HG03575 (cell line): ENCODE data around the gene MYO1D.
A peak's percentile ranks its signal among the peaks of the same experiment; 100 is the strongest.

Experiments
- ATAC-seq: cut with Tn5 transposase; IDR thresholded peaks from one replicate; pipeline ENCODE4 v1.9.1; 2021; ENCODE audit not compliant: unreplicated experiment, insufficient number of reproducible peaks, low FRiP score; ENCODE audit errors: extremely low read depth

Gene MYO1D

GRCh38 chr17:32515677-32516383 is 361.1 kb downstream of the MYO1D start:
- no peak for ATAC-seq

DNA sequence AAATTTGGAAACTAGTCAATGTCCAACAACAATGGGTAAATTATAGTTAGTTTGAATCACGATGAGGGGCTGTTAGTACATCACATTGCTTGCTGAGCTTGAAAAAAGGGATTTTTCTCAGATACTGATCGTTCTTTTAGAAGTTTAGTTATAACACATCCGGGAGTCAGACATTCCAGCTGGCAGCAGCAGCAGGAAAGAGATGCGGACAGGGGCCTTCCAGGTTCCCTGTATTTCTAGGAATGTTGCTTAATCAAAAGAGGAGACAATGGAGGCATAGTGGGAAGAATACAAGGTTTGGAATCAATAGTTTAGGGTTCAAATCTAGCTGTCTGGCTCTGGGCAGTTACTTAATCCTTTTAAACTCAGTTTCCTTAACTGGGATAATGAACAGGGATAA is 362.3 kb downstream of the MYO1D start:
- ATAC-seq: no peak

GRCh38 chr17:32513579-32513978 is 363.3 kb downstream of the MYO1D start:
- no peak for ATAC-seq

- ATAC-seq: no peak
Observed at GRCh38 chr17:32512328-32512727, 364.6 kb downstream of the MYO1D start.

- no peak for ATAC-seq
Observed at GRCh38 chr17:32510466-32510865, 366.5 kb downstream of the MYO1D start.

DNA sequence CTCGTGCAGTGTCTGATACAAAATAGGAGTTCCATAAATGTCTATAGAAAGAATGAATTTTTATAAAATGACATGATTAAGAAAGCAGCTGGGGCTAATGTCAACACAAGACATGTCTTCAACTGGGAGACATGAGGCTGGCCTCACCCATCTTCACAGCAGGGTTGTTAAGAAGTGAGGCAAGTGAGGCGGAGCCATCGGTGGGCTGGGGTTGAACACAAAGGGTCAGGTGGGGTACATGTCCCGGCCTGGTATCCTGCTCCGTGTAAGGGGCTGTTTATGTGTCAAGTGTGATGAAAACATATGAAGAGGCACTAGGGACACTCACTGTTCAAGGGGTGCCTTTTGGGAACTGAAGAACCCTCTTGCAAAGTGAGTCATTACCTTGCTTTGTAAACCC is 368.0 kb downstream of the MYO1D start:
- ATAC-seq: no peak

- ATAC-seq: no peak
Observed at GRCh38 chr17:32504166-32504990, 372.5 kb downstream of the MYO1D start.

GRCh38 chr17:32503251-32504165 is 373.4 kb downstream of the MYO1D start:
- ATAC-seq: peak; percentile 71

DNA sequence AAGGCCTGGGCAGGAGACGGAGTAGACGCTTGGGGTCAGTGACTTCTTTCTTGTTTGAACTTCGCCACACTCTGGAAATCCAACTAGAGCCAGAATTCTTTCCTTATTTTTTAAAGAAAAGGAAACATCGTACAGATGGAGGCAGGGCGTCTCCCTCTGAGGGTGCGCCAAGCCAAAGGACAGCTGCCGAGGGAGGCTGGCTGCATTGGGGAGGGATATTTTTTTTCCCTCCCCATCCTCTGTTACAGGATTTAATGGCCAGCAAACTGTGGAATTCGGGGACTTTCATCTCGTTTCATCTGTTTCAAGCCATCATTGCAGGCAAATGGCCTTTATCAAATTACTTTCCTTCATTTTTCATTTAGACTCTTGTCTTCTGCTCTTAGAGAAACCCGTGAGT is 374.2 kb downstream of the MYO1D start:
- no peak for ATAC-seq

DNA sequence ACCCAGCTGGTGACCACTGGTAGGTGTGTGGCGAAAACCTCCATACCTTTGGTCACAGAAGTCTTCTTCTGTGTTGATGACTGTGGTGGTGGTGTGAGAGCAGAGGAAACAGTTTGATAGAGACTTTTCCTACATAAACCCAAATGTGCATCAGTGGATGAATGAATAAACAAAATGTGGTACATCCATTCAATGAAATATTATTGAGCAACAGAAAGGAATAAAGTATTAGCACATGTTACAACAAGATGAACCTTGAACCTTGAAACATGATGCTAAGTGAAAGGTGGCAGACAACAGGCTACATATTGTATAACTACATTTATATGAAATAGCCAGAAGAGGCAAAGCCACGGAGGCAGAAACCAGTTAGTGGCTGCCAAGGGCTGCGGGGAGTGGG is 374.9 kb downstream of the MYO1D start:
- ATAC-seq: no peak

DNA sequence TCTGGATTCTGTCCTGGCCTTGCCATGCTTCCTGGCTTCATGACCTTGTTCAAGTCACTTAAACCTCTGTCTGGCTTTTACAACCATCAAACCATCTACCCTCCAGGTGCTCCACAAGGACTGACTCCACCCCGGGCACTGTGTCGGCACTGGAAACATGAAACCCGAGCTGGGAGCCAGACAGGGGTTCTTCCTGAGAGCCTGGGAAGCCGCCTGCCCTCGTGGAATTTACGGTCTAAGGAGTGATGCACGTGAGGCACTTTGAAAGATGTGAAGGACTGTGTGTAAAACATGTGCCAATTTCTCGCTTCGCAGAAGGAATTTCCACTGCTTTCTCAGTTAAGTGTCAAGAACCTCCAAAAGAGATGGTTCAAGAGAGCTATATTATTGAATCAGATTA is 378.5 kb downstream of the MYO1D start:
- no peak for ATAC-seq

DNA sequence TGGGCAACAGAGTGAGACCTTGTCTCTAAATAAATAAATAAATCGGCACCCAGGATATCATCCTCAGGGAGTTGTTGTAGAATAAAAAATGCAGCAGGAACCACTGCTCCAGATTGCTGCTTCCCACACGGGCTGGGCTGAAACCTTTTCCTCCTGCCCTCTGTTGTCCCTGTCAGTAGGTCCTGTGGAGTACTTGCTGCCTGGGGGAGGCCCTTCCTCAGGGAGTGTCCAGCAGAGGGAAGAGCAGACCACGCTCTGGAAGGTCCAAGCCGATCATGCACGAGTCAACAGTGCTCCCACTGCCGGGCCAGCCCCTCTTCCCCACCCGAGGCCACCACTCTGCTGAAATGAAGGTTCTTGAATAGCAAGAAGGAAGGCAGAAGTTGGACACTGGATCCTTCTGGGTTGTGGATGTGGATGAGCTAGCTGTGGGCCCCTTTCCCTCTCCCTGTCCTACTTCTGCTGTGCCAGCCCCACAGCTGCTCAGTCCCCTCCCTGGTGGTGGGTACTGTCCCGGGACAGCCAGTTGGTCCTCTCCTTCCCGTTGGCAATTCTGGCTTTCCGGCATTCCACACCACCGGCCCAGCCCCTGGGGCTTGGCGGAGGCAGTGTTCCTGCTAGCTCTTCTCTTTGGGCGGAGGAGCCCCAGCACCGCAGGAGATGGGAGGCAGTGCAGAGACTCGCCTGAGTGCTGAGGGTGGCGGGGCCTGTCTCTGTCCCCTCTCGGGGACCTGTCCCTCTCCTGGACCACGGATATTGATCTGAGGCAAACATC is 379.3 kb downstream of the MYO1D start:
- ATAC-seq: no peak

DNA sequence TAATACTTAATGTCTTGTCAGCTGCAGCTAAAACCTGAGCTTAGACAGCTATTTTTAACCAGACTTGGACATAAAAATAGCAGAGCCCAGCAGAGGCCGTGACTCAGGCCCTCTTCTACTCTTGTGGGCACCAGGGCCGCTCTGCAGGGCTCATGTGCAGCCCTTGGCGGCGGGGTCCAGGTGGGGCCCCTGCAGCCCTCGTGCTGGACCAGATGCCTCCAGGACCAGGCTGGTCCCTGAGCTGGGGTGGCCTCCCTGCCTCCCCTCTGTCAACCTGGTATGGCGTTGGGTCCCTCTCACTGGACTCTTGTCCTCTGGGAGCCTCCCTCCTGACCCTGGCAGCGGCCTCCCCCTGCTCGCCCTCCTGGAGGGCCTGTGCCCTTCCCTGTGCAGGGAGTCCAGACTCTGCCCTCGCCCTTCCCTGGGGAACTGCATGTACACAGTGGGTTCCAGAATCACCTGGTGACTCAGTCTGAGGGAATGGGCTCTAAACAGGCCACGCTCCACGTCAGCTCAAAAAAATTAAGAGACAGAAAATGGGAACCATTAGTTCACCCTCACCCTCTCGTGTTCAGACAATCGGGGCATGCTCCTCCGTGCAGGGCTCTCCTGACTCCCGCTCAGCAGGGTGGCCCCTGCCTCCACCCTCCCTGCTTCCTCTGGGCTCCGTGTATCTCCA is 380.4 kb downstream of the MYO1D start:
- ATAC-seq: no peak

GRCh38 chr17:32495359-32496231 is 381.3 kb downstream of the MYO1D start:
- no peak for ATAC-seq

- no peak for ATAC-seq
Observed at GRCh38 chr17:32494621-32495358, 382.1 kb downstream of the MYO1D start.

- ATAC-seq: no peak
Observed at GRCh38 chr17:32493976-32494513, 382.9 kb downstream of the MYO1D start.
